T-cell (primary cell): Measurements from ENCODE around the gene MIAT. TPM values are rescaled to one million over a fixed set of nuclear protein-coding genes. Genes with fewer than 3 reads are reported as not detected.
"Not testable (repeated sequence)": the region's sequence is repeated elsewhere in the genome, so short reads cannot be mapped to it uniquely, and the experiment has no call there.

Experiments used
- ATAC-seq, 4 experiments: fragments of 200-7000 bp in 3 of 4; fragments of 150-1000 bp in 1 of 4; cut with Tn5 transposase; replicated peaks in 1 of 4; 1 replicate in 3 of 4; 2 replicates in 1 of 4; pipeline ENCODE4 v1.10.0; 2021; ENCODE audit warnings: moderate library complexity in 3 of 4, mild to moderate bottlenecking in 2 of 4, moderate number of reproducible peaks in 1 of 4
- CTCF ChIA-PET, 2 donors: fragments of 300-600 bp; sonication (Branson Sonifier 250); formaldehyde crosslinking; loops; one replicate each; lab custom pipeline; 2022; ENCODE audit warnings: antibody characterized with exemption in 2 of 2; lab: Charles Lee
- POLR2A ChIA-PET, 2 donors: fragments of 300-600 bp; sonication (Branson Sonifier 250); formaldehyde crosslinking; loops; one replicate each; lab custom pipeline; 2022; ENCODE audit warnings: antibody characterized with exemption in 2 of 2; lab: Charles Lee
- DNase-seq, 35 experiments: peaks; one replicate each; pipeline versions ENCODE4 v3.0.0 to v3.0.0-alpha.2; 2013 to 2023
- H3K27ac ChIP-seq: one replicate; pipeline ENCODE4 v1.5.1; 2013; ENCODE audit warnings: low read length
- H3K27me3 ChIP-seq, 2 experiments: replicated peaks in 1 of 2; 1 replicate in 1 of 2; 2 replicates in 1 of 2; pipeline versions ENCODE4 v1.6.1 to v1.7.0; 2013; ENCODE audit warnings: low read length in 1 of 2, mixed read lengths in 1 of 2; ENCODE audit not compliant: control insufficient read depth in 2 of 2, insufficient read depth in 2 of 2; ENCODE audit errors: extremely low read depth in 1 of 2
- H3K36me3 ChIP-seq, 2 donors: 1 replicate in 1 of 2; 2 replicates in 1 of 2; pipeline versions ENCODE4 v1.6.1 to v1.7.0; 2013; ENCODE audit warnings: low read length in 1 of 2; ENCODE audit not compliant: control insufficient read depth in 2 of 2, insufficient read depth in 1 of 2; ENCODE audit errors: extremely low read depth in 1 of 2
- H3K4me1 ChIP-seq, 2 experiments: 1 replicate in 1 of 2; 2 replicates in 1 of 2; pipeline versions ENCODE4 v1.6.1 to v1.7.0; 2013; ENCODE audit warnings: low read length in 2 of 2, mixed read lengths in 1 of 2; ENCODE audit not compliant: insufficient read depth in 2 of 2, control insufficient read depth in 1 of 2; ENCODE audit errors: extremely low read depth in 1 of 2
- H3K4me3 ChIP-seq, 2 donors: 1 replicate in 1 of 2; 2 replicates in 1 of 2; pipeline versions ENCODE4 v1.5.1 to v1.7.0; 2013; ENCODE audit warnings: mild to moderate bottlenecking in 2 of 2, low read length in 1 of 2, moderate library complexity in 1 of 2; ENCODE audit not compliant: control insufficient read depth in 1 of 2; ENCODE audit errors: extremely low read depth in 1 of 2
- H3K9me3 ChIP-seq: 2 replicates; pipeline ENCODE4 v1.7.0; 2013
- H3K27ac Mint-ChIP-seq, 2 donors: one replicate each; pipeline ENCODE4 v1.8.0; 2020 to 2021; ENCODE audit warnings: mild to moderate bottlenecking in 2 of 2, mixed read lengths in 2 of 2
- H3K27me3 Mint-ChIP-seq, 2 donors: one replicate each; pipeline ENCODE4 v1.8.0; 2021 to 2022; ENCODE audit warnings: mixed read lengths in 2 of 2
- H3K36me3 Mint-ChIP-seq: one replicate; pipeline ENCODE4 v1.8.0; 2021; ENCODE audit warnings: mixed read lengths
- H3K4me1 Mint-ChIP-seq, 3 donors: one replicate each; pipeline ENCODE4 v1.8.0; 2020 to 2022; ENCODE audit warnings: mixed read lengths in 3 of 3, mild to moderate bottlenecking in 1 of 3
- H3K4me3 Mint-ChIP-seq, 3 donors: one replicate each; pipeline ENCODE4 v1.8.0; 2020 to 2022; ENCODE audit warnings: mild to moderate bottlenecking in 3 of 3, mixed read lengths in 3 of 3, moderate library complexity in 3 of 3
- H3K9me3 Mint-ChIP-seq, 3 donors: one replicate each; pipeline ENCODE4 v1.8.0; 2020 to 2022; ENCODE audit warnings: mixed read lengths in 3 of 3
- WGBS: methylation state at CpG from one replicate; pipeline ENCODE4 v1.1.5; 2013; ENCODE audit warnings: missing lambda C conversion rate; ENCODE audit not compliant: insufficient coverage; 5-methylcytosine and 5-hydroxymethylcytosine counted together
- total RNA-seq, 35 experiments: library from RNA in 6 of 35; stranded (reverse) in 6 of 35; fragments of 120-200 nt in 1 of 35; gene quantifications; one replicate each; pipeline versions ENCODE4 v1.2.1 to v1.2.4 and lab custom pipeline; 2013 to 2026

MIAT gene
- total RNA-seq, 5 donors from 2014 or later (not counting 1 experiment from before 2014, with no cell fraction given) = 45.8 to 237 (median 207) TPM

DNA sequence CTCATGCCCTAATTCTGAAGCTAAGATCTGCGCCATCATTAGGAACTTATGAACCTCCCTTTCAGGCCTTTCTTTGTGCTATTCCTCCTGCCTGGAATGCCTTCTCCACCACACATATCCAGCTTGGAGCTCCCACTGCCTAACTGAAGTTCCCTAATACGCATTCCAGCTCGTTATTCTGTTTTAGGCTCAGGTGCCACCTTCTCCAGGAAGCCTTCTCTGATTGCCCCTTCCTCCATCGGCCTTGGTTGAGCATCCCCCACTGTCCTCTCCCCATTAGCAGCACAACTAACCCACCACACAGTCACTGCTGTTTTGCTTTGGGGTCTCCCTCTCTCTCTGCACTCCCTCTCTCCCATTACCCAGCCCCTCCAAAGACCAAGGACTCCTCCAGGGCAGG is 44.7 kb upstream of the MIAT start:
- H3K27me3 ChIP-seq = peaks cover 0 to 6% of the 10 kb centered on the region in 2 experiments
- Mint-ChIP-seq H3K36me3 (no peaks in the 10 kb centered on the region), H3K9me3 (no peaks in the 10 kb centered on the region), H3K4me1 (peaks cover 13 to 35% (median 29%) of the 10 kb centered on the region in 3 donors), H3K27ac (no peak overlapping the region), H3K27me3 (peaks cover 2 to 5% of the 10 kb centered on the region in 2 donors), H3K4me3 (no peak overlapping the region)
- POLR2A ChIA-PET = no interaction called here
- H3K4me1 ChIP-seq = peaks cover 0 to 35% of the 10 kb centered on the region in 2 experiments
- H3K36me3 ChIP-seq = no peaks in the 10 kb centered on the region
- H3K4me3 ChIP-seq = no peak overlapping the region
- ATAC-seq = no peak
- CTCF ChIA-PET = no interaction called here
- no peak overlapping the region for H3K27ac ChIP-seq
- 96% methylated on average over 3 of the region's 4 CpGs for WGBS
- DNase-seq = no peak
- H3K9me3 ChIP-seq = no peaks in the 10 kb centered on the region

DNA sequence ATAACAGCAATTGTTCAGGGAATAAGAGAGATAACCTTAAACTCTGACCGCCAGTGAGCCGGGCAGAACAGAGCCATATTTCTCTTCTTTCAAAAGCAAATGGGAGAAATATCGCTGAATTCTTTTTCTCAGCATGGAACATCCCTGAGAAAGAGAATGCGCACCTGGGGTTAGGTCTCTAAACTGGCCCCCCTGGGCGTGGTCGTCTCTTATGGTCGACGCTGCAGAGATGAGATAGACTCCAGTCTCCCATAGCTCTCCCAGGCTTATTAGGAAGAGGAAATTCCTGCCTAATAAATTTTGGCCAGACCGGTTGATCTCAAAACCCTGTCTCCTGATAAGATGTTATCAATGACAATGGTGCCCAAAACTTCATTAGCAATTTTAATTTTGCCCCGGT is 43.6 kb upstream of the MIAT start:
- 83% methylated on average over 1 of the region's 10 CpGs for WGBS
- H3K4me3 Mint-ChIP-seq, POLR2A ChIA-PET, H3K27ac ChIP-seq, ATAC-seq, H3K9me3 Mint-ChIP-seq, H3K27me3 Mint-ChIP-seq, H3K27me3 ChIP-seq, H3K27ac Mint-ChIP-seq, H3K36me3 ChIP-seq, H3K4me3 ChIP-seq, DNase-seq, H3K36me3 Mint-ChIP-seq, CTCF ChIA-PET, H3K9me3 ChIP-seq: not testable (repeated sequence)
- peaks cover 0 to 40% of the 10 kb centered on the region in 2 experiments for H3K4me1 ChIP-seq
- peaks cover 13 to 37% (median 33%) of the 10 kb centered on the region in 3 donors for H3K4me1 Mint-ChIP-seq

DNA sequence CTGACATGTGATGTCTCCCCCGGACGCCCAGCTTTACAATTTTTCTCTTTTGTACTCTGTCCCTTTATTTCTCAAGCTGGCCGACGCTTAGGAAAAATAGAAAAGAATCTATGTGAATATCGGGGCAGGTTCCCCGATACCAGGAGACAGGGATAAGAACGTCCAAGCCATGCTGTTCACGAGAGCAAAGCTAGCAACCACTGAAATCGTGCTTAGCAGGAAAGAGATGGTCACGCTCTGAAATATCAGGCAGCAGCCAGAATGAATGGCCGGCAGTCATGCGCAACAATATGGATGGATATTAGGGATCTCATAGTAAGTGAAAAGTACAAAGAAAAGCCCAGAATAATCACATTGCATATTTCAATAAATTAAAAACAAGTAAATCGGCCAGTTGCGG is 43.1 kb upstream of the MIAT start:
- Mint-ChIP-seq H3K36me3 (no peaks in the 10 kb centered on the region), H3K27me3 (peaks cover 2 to 5% of the 10 kb centered on the region in 2 donors), H3K4me1 (peaks cover 13 to 33% (median 30%) of the 10 kb centered on the region in 3 donors), H3K4me3 (no peak overlapping the region), H3K27ac (no peak overlapping the region), H3K9me3 (no peaks in the 10 kb centered on the region)
- POLR2A ChIA-PET = no interaction called here
- Histone ChIP-seq H3K9me3 (no peaks in the 10 kb centered on the region), H3K27ac (no peak overlapping the region), H3K27me3 (peaks cover 0 to 6% of the 10 kb centered on the region in 2 experiments), H3K4me3 (no peak overlapping the region), H3K4me1 (peaks cover 0 to 35% of the 10 kb centered on the region in 2 experiments), H3K36me3 (no peaks in the 10 kb centered on the region)
- CTCF ChIA-PET = no interaction called here
- no peak for DNase-seq
- 89% methylated on average over 7 of the region's 14 CpGs for WGBS
- no peak for ATAC-seq

DNA sequence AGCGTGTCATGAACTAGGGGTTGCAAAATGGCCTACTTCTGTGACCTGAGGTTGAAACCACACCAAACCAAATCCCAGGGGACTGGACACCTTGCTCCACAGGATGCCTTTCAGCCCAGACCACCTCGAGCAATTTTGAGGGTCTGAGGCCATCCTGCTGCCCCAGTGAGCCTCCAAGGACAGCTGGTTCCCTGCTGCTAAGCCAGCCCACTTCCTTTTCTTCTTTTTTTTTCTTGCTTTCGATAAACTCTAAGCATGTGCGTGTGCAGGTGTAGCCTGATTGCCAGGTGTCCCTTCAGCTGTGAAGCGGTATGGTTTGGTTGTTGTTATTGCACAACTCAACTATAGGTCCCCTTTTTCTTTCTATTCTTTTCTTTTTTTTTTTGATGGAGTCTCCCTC is 42.2 kb upstream of the MIAT start:
- 50% methylated on average over 2 of the region's 5 CpGs for WGBS
- Mint-ChIP-seq H3K27ac (no peak overlapping the region), H3K4me3 (no peak overlapping the region), H3K36me3 (no peaks in the 10 kb centered on the region), H3K4me1 (peaks cover 9 to 24% (median 22%) of the 10 kb centered on the region in 3 donors), H3K27me3 (peaks cover 2 to 5% of the 10 kb centered on the region in 2 donors), H3K9me3 (no peaks in the 10 kb centered on the region)
- H3K4me1 ChIP-seq = peaks cover 0 to 28% of the 10 kb centered on the region in 2 experiments
- ATAC-seq = no peak
- peaks cover 0 to 6% of the 10 kb centered on the region in 2 experiments for H3K27me3 ChIP-seq
- H3K27ac ChIP-seq = no peak overlapping the region
- POLR2A ChIA-PET = no interaction called here
- H3K36me3 ChIP-seq = no peaks in the 10 kb centered on the region
- CTCF ChIA-PET = no interaction called here
- no peaks in the 10 kb centered on the region for H3K9me3 ChIP-seq
- peak in 1 of 35 experiments; percentile 8 for DNase-seq
- no peak overlapping the region for H3K4me3 ChIP-seq

DNA sequence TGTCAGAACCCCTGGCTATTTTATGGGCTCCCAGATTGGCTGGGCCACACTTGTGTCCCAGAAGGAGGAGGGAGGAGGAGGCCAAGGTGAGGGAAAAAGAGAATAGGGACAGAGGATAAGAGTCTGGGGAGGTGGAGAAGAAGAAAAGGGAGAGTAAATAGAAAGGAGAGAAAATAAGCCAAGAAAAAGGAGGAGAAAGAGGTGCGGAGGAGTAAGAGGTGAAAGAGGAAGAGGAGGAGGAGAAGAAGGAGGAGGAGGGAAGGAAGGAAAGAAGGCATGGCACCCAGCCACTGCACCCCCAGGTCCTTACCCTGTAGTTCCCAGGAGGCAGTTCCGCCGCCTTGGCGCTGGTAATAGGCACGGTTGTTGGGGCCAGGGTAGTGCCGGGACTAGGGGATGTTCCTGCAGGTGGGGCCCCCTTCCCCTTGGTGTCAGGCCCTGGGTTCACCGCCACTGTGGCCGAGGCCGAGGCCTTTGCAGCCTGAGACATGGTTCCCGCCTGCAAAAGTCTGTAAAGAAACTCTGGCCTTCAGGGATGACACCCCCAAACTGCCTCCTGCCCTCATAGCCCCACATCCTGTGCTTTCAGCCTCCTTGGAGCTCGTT is 41.5 kb upstream of the MIAT start:
- Histone ChIP-seq H3K27me3 (peaks cover 0 to 6% of the 10 kb centered on the region in 2 experiments), H3K36me3 (no peaks in the 10 kb centered on the region), H3K9me3 (no peaks in the 10 kb centered on the region), H3K4me3 (no peak overlapping the region), H3K27ac (no peak overlapping the region), H3K4me1 (peaks cover 0 to 20% of the 10 kb centered on the region in 2 experiments)
- no peak overlapping the region for H3K4me3 Mint-ChIP-seq
- no peak overlapping the region for H3K27ac Mint-ChIP-seq
- no peaks in the 10 kb centered on the region for H3K36me3 Mint-ChIP-seq
- 93% methylated on average over 11 of the region's 11 CpGs for WGBS
- ChIA-PET POLR2A (no interaction called here), CTCF (no interaction called here)
- DNase-seq (no peak), ATAC-seq (no peak)
- peaks cover 2 to 5% of the 10 kb centered on the region in 2 donors for H3K27me3 Mint-ChIP-seq
- peaks cover under 1 to 19% (median 17%) of the 10 kb centered on the region in 3 donors for H3K4me1 Mint-ChIP-seq
- no peaks in the 10 kb centered on the region for H3K9me3 Mint-ChIP-seq

DNA sequence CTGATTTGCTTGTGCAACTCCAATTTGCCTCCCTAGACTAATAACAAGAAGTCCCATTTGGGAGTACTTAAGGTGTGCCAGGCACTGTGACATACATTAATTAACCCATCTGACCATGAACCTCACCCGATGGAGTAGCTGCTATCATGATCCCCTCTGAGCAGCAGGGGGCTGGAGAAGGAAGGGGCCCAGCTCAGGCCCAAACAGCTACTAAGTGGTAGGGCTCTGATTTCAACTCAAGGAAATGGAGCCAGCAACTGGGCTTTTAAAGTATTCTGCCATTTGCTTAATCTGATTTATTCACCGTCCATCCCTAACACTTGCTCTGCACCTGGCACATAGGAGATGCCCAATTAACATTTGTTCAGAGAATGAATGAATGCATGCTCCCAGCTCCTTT is 40.7 kb upstream of the MIAT start:
- WGBS = no CpG with 5 or more reads among the region's 2 CpGs
- no peak overlapping the region for H3K4me3 ChIP-seq
- peaks cover 0 to 6% of the 10 kb centered on the region in 2 experiments for H3K27me3 ChIP-seq
- Mint-ChIP-seq H3K27me3 (peaks cover 2 to 5% of the 10 kb centered on the region in 2 donors), H3K4me3 (no peak overlapping the region), H3K36me3 (no peaks in the 10 kb centered on the region), H3K27ac (no peak overlapping the region), H3K4me1 (peaks cover 0 to 19% (median 14%) of the 10 kb centered on the region in 3 donors), H3K9me3 (no peaks in the 10 kb centered on the region)
- POLR2A ChIA-PET = no interaction called here
- peaks cover 0 to 16% of the 10 kb centered on the region in 2 experiments for H3K4me1 ChIP-seq
- no peaks in the 10 kb centered on the region for H3K9me3 ChIP-seq
- ATAC-seq = no peak
- peaks cover 0 to 2% of the 10 kb centered on the region in 2 donors for H3K36me3 ChIP-seq
- H3K27ac ChIP-seq = no peak overlapping the region
- DNase-seq = no peak
- CTCF ChIA-PET = no interaction called here
